ENCODE measurements around the gene SLC5A7. TPM values are rescaled to one million over a fixed set of nuclear protein-coding genes. Genes with fewer than 3 reads are reported as not detected.

SLC5A7 gene
- total RNA-seq, 4 donors from 2014 or later: not detected

DNA sequence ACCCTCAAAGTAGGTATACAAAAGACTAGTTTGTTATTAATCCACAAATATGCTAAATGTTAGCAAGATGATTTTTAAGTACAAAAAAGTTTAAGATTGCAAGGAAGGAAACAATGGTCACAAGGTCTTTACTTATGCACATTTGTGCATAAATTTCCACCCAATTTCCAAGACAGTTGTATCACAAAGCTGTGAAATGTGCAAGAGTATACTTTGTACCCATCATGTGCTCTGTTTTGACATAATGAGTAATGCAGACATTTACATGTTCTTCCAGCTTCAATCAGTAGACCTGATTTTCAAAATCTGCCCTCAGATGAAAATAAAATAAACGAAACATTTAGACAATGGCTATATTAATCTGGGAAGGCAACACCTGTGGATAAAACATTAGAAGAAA lies 27.0 kb downstream of the SLC5A7 start:
- H3K4me3 ChIP-seq: no peak overlapping the region
- WGBS: 85% methylated on average over 1 of the region's 1 CpG
- no peaks in the 10 kb centered on the region for H3K27me3 ChIP-seq
- TF ChIP-seq POLR2A (IDR thresholded peaks at IDR 0.05) (no peak), EP300 (IDR thresholded peaks at IDR 0.05) (no peak), POLR2AphosphoS5 (IDR thresholded peaks at IDR 0.05) (no peak)
- TF ChIP-seq, protein P1, sequence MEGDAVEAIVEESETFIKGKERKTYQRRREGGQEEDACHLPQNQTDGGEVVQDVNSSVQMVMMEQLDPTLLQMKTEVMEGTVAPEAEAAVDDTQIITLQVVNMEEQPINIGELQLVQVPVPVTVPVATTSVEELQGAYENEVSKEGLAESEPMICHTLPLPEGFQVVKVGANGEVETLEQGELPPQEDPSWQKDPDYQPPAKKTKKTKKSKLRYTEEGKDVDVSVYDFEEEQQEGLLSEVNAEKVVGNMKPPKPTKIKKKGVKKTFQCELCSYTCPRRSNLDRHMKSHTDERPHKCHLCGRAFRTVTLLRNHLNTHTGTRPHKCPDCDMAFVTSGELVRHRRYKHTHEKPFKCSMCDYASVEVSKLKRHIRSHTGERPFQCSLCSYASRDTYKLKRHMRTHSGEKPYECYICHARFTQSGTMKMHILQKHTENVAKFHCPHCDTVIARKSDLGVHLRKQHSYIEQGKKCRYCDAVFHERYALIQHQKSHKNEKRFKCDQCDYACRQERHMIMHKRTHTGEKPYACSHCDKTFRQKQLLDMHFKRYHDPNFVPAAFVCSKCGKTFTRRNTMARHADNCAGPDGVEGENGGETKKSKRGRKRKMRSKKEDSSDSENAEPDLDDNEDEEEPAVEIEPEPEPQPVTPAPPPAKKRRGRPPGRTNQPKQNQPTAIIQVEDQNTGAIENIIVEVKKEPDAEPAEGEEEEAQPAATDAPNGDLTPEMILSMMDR (IDR thresholded peaks at IDR 0.05): no peak
- H3K9me3 ChIP-seq: peaks cover 13% of the 10 kb centered on the region
- H3K36me3 ChIP-seq: no peaks in the 10 kb centered on the region
- no peaks in the 10 kb centered on the region for H3K4me1 ChIP-seq
- no peak overlapping the region for H3K27ac ChIP-seq
- no peak for DNase-seq (ENCODE audit: low spot score in 2 of 2)

DNA sequence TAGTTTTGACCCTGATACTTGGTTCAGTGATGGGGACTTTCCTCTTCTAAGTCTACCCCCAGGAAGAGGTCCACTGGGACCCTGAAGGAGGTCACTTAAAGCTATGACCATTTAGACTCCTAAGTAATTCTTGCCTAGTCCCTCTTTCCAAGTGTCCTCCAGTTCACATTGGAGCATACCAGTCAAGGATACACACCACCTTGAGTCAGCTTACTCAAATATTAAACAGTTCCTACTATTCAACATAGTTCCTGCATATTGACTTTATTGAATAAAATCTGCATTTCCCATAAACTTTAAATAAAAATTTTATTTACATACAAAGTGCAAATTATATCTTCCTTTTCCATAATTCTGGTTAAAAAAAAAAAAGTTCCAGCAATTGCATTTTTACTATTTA lies 36.3 kb downstream of the SLC5A7 start:
- H3K27me3 ChIP-seq: no peaks in the 10 kb centered on the region
- no peaks in the 10 kb centered on the region for H3K4me1 ChIP-seq
- TF ChIP-seq POLR2AphosphoS5 (IDR thresholded peaks at IDR 0.05) (no peak), EP300 (IDR thresholded peaks at IDR 0.05) (no peak), POLR2A (IDR thresholded peaks at IDR 0.05) (no peak)
- TF ChIP-seq, protein P1 (IDR thresholded peaks at IDR 0.05): no peak
- no peak overlapping the region for H3K4me3 ChIP-seq
- no peaks in the 10 kb centered on the region for H3K36me3 ChIP-seq
- H3K27ac ChIP-seq: no peak overlapping the region
- DNase-seq (ENCODE audit: low spot score in 2 of 2): no peak
- H3K9me3 ChIP-seq: no peaks in the 10 kb centered on the region

DNA sequence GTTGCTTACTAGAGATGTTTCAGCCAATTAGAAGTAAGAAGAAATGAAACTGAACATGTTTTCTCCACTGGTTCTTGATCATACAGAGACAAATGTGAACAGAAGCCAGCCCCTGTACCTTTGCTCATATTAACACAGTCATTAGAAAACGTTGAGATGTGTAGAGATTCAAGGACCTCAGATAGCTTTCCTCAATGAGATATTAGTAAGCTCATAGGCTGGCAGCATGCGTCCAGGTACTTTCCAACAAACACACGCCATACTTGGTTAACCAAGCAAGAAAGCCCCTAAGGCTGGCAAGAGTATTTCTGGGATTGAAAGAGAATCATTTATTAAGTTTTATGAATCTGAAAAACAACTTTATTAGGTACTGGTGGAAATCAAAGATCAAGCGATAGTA lies 37.5 kb downstream of the SLC5A7 start:
- Histone ChIP-seq H3K4me1 (no peaks in the 10 kb centered on the region), H3K4me3 (no peak overlapping the region), H3K27ac (no peak overlapping the region), H3K9me3 (no peaks in the 10 kb centered on the region), H3K27me3 (no peaks in the 10 kb centered on the region), H3K36me3 (no peaks in the 10 kb centered on the region)
- no peak for DNase-seq (ENCODE audit: low spot score in 2 of 2)
- WGBS: 63% methylated on average over 4 of the region's 4 CpGs
- TF ChIP-seq POLR2AphosphoS5 (IDR thresholded peaks at IDR 0.05) (no peak), POLR2A (IDR thresholded peaks at IDR 0.05) (no peak), EP300 (IDR thresholded peaks at IDR 0.05) (no peak)
- TF ChIP-seq, protein P1 (IDR thresholded peaks at IDR 0.05): no peak

DNA sequence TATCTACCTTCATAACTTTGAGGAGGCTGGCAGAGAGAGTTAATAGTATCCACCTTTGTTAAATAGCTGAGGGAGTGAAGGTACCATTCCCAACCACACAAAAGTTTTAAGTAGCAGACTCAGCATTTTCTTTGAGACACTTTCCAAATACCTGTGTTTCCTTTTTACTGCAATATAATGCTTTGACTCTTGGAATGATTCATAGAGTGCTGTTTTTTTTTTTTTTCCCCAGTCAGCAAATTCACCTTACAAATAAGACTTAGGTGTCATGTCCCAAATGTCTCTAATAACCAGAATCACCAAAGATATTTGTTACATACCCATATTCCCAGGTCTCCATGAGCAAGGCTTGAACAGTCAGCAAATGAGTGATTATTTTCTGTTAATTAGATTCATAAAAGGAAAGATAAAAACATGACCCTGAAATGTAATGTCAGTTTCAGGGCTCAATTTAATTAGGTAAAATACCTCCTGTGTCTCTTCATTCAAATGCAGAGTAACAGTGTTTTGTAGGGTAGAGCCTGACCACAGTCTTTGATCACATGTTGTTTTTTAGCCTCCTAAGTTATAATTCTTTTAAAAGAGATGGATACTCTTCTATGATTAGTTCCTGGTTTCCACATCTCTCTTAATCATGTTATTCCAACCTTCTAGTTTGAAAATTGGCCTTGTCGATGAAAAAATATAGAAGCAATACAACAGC lies 39.9 kb downstream of the SLC5A7 start:
- 92% methylated on average over 1 of the region's 1 CpG for WGBS
- H3K27ac ChIP-seq: no peak overlapping the region
- TF ChIP-seq EP300 (IDR thresholded peaks at IDR 0.05): no peak
- TF ChIP-seq, protein P1 (IDR thresholded peaks at IDR 0.05): no peak
- TF ChIP-seq POLR2AphosphoS5 (IDR thresholded peaks at IDR 0.05): no peak
- no peak for TF ChIP-seq POLR2A (IDR thresholded peaks at IDR 0.05)

DNA sequence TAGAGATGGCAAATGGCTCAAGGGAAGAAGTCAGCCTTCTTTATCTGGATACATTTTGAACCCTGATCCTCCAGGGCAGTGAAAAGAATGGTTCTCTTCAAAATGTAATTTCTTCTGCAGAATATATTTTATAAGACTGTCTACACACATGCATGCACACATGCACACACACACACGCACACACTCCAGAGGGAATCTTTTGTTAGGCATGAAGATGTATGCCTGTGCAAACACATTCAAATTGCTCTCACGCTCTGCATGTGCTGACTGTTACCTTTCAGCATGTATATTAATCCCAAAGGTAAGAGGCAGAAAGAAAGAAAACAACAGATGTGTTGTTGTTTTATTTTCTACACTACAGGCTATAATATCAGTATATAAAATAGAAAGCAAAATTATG lies 43.2 kb downstream of the SLC5A7 start:
- TF ChIP-seq POLR2AphosphoS5 (IDR thresholded peaks at IDR 0.05): no peak
- no peak for TF ChIP-seq POLR2A (IDR thresholded peaks at IDR 0.05)
- TF ChIP-seq, protein P1 (IDR thresholded peaks at IDR 0.05): no peak
- TF ChIP-seq EP300 (IDR thresholded peaks at IDR 0.05): no peak
- Histone ChIP-seq H3K36me3 (no peaks in the 10 kb centered on the region), H3K4me3 (no peak overlapping the region), H3K9me3 (no peaks in the 10 kb centered on the region), H3K27me3 (no peaks in the 10 kb centered on the region), H3K4me1 (no peaks in the 10 kb centered on the region), H3K27ac (no peak overlapping the region)
- DNase-seq (ENCODE audit: low spot score in 2 of 2): no peak
- 80% methylated on average over 2 of the region's 2 CpGs for WGBS

More for the DNA sequence above, 39.9 kb downstream of the SLC5A7 start:
- no peaks in the 10 kb centered on the region for H3K9me3 ChIP-seq
- no peaks in the 10 kb centered on the region for H3K36me3 ChIP-seq
- no peak overlapping the region for H3K4me3 ChIP-seq
- no peaks in the 10 kb centered on the region for H3K27me3 ChIP-seq
- no peaks in the 10 kb centered on the region for H3K4me1 ChIP-seq
- DNase-seq (ENCODE audit: low spot score in 2 of 2): no peak

Measured in suprapubic skin (tissue), 4 donors.